Effector CD4-positive, alpha-beta T cell (primary cell): ENCODE measurements around the gene GCSAM.

Experiments
- DNase-seq: peaks from one replicate; pipeline ENCODE4 v3.0.0-alpha.2; 2020

The GCSAM gene

DNA sequence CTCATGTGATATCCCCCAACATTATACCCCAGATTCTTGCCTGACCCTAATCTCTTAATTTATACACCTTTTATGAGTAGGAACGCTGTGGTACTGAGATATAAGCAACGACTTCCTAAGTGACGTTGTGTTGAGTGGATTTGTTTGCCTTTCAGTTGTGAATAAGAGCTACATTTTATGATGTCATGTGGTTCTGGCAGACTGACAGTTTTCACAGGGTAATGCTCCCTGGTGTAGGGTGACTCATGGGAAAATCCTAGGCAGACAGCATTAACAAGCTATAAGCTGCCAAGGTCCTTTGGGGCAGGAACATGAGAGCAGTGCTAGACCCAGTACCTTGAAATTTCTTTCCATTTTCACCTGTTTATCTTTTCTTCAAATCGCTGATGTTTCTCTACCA lies 35.7 kb downstream of the GCSAM start:
- no peak for DNase-seq

DNA sequence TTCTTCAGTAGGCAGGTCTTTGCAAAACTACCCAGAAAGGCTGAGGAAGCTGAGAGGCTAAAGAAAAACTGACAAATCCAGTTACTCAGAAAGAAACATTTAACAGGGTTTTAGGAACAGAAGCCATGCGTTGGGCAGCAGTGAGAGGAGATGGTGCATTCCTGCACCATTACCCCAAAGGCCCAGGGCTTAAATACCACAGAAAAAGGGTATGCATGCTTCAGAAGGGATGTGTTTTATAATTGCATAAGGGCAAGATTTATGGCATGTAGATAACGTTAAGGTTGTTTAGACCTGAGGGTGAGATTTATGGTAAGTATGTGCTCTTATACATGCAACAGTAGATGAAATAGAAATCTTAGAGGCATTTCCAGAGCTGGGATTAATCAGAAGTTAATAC lies 36.9 kb downstream of the GCSAM start:
- no peak for DNase-seq

DNA sequence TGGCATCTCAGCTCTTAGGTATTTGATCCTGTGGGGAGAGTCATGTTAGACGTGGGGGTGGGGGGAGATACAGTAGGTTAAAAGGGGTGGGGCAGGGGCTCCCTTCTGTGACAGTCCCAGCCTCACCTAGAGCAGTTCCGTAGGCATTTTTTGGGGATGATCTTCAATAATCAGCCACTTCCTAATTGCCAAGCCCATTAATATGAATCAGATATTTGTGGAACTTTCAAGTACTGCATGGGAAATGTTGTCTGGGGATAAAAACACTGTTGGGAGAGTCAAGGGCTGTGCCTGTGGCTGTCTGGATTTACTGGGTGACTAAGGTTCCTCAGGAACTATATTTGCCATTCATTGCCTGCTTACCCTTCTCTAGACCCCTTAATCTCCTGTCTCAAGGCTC lies 37.3 kb downstream of the GCSAM start:
- DNase-seq, result no peak

DNA sequence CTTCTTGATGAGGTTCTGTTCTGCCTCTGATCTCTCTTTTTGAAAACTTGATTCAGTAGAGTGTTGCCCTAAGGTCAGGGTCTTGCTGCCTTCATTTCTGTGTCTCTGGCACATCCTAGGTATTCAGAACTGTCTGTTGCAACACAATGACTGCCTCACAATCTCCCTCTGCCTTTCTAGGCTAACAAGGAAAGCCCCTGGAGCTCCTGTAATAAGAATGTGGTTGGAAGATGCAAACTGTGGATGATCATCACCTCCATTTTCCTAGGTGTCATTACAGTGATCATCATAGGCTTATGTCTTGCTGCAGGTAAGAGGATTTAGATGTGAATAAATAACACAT lies 39.9 kb downstream of the GCSAM start:
- no peak for DNase-seq

DNA sequence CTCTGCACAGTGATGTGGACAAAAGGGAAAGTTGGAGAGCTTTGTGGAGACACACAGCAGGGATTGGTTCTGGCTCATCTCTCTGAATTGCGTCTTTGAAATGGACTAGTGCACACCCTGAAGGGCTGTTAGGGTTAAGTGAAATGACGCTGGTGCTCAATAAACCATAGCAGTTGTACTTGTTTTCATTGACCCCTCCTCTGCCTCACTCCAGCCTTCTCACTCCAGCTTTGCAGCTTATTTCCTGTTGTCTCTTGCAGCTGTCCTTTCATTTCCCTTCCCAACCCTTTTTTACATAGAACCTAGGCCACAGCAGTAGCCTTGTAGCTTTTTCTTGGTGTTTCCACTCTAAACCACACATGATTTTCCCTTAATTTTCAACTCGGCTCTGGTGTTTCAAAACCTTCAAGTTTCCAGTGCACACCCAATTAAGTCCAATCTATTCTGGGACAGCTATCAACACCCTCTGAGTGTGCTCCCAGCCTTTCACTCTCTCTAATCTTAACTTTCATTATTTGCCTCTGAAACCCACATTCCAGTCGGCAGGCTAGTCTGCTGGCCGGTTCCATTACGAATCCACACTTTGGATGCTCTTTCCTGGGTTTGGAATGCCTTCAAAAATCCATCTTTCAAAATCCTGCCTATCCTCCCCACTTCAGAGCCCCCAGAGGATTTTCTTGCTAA lies 40.4 kb downstream of the GCSAM start:
- DNase-seq, result no peak

DNA sequence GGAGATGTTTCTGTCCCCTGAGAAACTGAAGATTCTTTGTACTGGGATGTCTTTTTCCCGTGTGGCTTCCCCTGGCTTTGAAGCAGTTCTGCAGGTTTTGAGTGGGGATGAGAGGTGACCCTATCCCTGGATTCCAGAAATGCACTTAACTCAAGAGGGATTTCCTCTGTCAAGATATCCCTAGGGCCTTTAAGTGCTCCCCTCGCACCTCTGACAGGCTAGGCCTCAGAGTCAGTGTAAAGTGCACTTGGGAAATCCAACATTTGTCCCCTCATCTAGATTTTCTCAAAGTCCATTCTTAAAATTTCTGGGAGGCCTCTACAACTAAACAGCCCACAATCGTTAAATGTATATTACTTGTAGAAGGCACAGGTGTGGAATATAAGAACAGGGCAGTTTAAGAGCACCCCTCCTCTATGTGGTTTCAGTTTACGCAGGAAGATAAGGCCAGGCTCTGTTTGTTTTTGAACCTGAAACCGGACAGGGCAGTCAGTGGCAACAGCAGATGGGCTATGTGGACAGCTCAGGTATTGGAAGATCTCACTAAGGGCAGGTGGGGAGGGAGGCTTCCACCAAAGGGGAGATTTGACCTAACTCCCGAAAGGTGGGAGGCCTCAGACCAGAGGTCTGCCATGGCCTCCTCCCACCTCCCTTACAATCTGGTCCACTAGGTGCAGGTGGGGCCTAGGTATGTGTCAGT lies 42.0 kb downstream of the GCSAM start:
- DNase-seq, result no peak

DNA sequence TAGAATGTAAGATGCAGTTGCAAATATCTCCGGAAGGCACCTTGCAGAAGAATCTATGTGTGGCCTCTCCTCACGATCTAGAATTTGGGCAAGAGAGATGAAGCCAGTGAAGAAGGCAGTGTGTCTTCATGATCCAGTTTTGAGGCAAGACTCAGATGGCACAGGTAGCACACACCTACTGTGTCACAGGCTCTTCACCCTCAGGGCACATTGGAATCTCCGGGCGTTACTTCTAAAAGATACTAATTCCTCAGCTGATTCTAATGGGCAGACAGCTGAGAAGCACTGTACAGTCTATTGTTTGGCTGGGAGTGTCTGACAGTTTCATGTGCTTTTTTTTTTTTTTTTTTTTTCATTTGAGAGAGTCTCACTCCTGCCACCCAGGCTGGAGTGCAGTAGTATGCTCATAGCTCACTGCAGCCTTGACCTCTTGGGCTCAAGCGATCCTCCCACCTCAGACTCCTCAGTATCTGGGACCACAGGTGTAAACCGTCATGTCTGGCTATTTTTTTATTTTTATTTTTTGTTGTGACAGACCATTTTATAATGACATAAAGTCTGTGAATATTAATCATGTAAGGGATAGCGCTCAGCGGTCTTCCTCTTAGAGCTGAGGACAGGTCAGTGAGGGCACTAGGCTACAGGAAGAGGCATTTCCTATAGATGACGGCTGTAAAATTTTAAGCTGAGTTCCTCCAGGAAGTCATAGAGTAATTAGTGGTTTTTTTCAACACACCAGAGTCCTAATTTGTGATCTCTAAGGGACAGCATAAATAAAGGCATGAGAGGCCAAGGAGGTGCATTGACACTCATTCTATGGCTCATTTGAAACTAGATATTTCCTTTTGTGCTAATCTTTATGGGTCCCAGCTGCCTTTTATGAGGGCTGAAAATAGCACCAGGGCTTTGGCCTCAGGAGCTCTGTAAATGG lies 42.8 kb downstream of the GCSAM start:
- no peak for DNase-seq

DNA sequence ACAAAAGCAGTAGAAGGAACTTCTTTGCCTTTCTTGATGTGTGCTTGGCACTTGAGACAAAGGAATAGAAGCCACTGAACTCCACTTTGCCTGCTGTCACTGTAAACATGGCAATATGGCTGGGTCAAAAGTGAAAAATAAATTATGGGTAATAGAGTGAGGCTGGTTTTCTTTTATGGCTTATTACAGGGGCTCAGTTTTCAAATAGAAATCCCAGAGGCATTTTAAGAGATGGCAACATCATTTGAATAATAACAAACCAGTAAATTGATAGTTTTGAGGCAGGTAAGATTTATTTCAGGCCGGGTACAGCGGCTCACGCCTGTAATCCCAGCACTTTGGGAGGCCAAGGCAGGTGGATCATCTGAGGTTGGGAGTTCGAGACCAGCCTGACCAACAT lies 44.1 kb downstream of the GCSAM start:
- DNase-seq, result no peak

DNA sequence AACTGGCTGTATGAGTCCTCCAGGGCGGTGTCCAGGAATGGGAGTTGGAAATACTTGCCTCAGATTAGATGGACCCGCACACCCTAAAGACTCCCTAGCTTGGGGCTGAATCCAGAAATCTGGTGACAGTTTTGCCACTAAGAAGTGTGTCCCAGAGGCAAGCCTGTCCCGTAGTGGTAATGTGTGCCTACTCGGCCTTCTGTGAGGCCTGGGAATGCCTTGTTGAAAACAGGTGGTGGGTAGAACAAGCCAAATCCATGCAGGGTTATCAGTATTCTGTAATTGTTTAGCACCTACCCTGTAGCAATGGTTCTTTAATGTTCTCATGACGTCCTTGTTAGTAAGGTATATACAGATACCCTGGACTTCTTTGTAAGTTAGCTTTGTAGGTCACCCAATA lies 45.3 kb downstream of the GCSAM start:
- no peak for DNase-seq

DNA sequence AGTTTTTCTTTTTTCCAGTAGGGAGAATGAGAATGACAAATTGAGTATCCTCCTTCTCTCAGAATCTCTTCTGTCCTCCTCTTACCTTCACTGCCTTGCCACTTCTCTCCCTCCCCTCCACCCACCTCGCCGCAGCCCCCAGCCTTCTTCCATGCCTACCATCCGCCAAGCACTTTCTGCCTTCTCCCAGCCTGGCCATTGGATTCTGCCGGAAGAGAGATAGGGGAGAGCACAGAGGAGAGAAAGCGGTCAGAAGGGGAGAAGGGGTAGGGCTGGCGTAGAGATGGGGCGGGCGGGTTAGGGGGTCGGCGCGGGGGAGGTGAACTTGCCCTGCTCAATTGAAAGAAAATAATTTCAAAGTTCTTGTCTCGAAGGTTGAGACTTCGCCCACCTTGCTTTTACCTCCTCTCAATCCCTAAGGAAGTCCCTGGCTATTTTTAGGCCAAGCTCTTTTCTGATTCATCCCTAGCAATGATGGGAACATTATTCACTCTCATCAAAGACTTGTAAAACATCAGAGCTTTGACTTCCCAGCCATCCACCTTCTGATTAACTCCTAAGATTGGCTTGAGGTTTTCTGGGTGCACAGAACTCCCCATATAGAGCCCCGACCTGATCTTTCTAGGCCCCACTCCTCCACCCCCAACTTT lies 46.0 kb downstream of the GCSAM start:
- no peak for DNase-seq

DNA sequence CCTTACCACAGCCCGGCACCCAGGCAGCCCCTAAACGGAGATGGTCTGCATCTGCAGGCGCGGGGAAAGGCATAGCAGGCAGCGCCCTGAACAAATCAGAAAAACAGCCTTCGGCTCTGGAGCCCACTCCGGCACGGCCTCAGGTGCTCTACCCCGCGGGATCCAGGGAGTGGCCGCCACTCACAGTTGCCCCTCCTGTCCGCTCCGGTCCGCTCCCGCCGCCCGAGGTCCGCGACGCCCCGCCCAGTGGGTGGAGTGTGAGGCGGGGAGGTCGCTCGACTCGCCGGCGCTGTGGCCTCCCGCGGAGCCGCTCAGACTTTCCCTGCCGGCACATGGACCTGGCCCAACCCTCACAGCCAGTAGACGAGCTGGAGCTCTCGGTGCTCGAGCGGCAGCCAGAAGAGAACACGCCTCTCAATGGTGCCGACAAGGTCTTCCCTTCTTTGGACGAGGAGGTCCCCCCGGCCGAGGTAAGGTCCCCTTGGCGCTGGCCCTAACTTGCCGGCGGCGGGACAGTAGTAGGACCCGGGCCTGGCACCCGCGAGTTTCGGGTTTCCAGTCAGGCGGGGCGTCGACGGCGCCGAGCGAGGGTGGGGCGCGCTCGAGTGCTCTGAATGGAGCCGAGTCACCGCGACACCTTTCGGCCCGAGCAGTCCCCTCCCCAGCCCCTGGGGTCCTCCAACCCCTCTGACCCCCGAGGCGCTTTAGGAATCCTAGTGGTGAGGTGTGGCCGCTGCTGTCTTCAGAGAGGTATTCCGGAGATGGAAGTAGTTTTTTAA lies 46.8 kb downstream of the GCSAM start, which contains the start of gene C3orf52:
Gene C3orf52 (plus strand): TSS at position 314 of the 779 bp plus-strand sequence. CDS start 19 bp downstream, at position 333.
- DNase-seq, result peak; percentile 37

DNA sequence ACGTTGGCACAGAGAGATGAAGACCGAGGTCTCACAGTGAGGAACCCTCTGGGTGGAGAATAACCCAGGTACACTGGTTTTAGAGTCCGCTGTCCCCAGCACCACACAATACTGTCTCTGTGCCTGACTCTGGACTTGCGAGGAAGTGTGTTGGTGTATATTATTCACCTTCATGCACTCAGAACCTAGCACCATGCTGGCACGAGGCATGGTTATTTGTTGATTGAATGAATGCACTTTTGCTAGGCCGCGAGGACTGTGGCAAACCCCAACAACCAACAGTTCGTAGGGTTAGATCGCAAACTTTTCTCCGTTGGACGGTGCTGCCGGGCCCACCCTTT lies 47.3 kb downstream of the GCSAM start:
- no peak for DNase-seq

DNA sequence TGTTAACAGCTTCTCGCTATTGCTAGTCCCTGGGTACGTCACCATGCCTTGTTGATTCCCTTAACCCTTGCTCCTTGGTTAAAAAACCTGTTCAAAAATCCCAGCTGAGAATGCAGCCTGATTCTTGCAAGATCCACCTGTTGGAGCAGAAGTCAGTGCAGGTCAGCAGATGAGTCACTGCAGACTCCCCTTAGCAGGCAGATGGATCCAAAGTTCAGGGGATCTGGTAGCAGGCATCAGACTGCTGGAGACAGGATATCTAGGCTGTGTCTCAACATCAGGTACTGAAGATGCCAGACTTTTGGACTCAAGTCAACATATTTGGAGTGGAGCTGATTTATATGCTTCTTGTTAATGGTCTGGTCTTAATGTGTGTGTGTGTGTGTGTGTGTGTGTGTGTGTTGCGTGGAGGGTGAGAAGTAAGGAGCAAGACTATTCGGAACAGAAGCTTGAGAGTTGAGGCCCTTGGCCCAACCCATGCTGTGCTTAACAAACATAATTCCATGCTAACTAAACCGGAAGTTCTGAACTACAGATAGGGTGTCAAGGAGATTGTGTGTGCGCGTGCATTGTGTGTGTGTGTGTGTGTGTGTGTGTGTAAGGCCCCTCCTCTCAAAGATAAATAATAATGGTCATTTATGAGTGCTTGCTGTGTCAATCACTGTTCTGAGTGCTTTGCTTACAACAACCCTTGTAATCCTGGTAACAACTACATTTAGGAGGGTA lies 47.9 kb downstream of the GCSAM start:
- no peak for DNase-seq

DNA sequence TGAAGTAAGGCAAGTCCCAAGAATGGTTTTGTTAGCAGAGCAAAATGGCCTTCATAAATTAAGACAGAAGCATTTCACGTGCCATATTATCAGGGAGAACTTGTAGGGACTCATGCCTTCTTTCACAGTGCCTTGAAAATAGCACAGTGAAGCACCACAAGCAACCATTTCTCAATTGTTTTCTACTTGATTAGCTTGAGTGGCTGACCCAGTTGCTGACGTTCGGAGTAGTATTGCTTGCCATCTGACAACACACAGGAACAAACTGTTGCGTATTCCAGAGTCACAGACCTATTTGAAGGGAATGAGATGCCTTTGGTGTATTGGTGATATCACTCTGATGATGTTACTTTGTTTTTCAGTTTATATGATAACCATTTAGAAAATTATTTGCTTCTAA lies 49.8 kb downstream of the GCSAM start:
- DNase-seq, result no peak

DNA sequence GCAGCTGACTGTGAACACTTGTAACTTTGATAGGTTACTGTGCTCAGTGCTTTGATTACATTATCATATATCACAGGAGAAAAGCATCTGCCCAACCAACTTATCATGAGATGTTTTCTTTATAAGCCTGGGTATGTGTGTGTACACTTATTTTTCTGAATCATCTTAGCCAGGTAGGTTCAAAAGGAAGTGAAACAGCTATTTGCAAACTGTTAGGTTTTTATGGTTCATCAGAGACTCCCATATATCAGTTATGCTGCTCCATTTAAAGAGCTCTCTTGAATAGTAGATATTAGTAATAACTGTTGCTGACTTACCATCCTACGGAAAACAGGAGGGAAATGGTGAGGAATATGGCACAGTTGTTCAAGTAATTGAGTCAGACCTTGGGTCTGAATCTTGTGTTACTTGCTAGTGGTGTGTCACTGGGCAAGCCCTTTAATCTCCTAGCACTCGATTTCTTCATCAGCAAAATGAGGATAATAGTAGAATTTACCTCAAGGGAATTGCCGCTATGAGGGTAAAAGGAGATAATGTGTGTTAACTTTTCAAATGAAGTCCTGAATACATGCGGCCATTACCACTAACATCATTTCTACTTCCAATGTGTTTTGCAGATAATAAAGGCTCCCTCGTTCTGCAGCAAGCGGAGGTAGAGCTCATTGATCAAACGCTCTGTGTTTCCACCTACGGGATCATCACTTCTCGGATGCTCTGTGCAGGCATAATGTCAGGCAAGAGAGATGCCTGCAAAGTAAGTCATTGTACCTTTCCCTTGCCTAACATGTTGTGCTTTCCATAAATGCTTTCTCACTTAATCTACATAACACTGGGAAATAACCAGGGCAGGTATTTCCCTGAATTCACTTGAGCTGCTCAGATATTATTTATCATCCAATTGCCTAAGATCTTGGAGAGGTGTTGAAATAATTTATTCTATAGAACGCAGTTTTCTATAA lies 54.6 kb downstream of the GCSAM start:
- no peak for DNase-seq

DNA sequence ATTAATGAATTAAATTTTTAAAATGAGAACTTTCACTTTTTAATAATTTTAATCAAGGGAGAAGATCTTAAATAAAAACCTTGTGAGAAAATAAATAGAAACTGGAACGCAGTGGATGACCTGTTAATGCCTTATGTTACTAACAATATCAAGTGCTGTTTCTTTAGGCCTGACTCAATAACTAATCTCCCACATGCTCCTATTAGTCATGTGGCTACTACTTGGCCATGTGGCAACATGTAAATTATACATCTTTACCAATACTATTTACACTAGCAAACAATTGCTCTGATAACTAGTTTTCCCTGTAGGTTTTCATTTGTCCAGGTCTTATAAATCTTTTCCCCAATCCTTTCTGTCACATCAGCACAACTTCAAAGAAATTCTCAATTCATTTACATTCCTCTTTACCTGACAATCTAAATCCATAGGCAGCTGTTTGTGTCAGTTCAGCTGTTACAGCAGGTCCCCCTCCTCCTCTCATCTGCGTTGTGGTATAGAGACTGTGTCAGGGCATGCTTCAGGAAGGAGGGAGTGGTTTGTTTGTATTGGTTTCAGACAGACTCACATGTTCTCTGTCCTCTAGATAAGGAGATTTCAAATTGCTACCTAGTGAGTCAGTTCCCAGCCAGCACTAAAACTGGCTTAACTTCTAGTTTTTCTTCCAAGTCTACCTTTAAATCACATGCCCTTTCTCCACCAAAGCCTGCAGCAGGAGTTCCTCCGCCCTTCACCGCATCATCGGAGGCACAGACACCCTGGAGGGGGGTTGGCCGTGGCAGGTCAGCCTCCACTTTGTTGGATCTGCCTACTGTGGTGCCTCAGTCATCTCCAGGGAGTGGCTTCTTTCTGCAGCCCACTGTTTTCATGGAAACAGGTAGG lies 58.2 kb downstream of the GCSAM start:
- DNase-seq, result no peak

DNA sequence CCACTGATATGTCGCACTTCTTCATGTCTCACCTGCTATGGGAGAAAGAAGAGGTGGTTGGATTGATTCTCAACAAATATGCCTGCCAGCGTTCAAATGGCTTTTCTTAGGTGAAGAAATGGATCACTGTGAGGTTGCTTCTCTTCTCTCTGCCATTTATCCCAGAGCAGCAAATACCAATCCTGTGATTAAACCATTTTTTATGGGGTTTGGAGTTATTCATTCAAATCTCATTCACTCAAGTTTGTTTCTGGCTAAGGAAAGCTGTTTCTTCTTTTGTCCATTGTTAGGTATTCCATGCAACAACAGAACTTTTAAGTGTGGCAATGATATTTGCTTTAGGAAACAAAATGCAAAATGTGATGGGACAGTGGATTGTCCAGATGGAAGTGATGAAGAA lies 59.0 kb downstream of the GCSAM start:
- DNase-seq, result no peak

DNA sequence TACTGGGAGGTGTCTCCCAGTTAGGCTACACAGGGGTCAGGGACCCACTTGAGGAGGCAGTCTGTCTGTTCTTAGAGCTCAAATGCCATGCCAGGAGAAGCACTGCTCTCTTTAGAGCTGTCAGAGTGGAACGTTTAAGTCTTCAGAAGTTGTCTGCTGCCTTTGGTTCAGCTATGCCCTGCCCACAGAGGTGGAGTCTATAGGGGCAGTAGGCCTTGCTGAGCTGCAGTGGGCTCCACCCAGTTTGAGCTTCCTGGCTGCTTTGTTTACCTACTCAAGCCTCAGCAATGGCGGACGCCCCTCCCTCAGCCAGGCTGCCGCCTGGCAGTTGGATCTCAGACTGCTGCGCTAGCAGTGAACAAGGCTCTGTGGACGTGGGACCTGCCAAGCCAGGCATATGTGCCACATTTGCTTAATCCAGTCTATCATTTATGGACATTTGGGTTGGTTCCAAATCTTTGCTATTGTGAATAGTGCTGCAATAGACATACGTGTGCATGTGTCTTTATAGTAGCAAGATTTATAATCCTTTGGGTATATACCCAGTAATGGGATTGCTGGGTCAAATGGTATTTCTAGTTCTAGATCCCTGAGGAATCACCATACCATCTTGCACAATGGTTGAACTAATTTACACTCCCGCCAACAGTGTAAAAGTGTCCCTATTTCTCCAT lies 60.5 kb downstream of the GCSAM start:
- peak; percentile 56 for DNase-seq
